SU-DHL-6 (cell line): ENCODE measurements around the gene PTPRN2.

Source experiments
- CTCF ChIP-seq: fragments of 200-600 bp; sonication (generic); IDR thresholded peaks from one replicate; pipeline ENCODE4 v1.5.1; 2017; ENCODE audit warnings: antibody characterized with exemption, mild to moderate bottlenecking, low read length, moderate library complexity; ENCODE audit not compliant: insufficient read depth, poor library complexity, severe bottlenecking
- EZH2phosphoT487 ChIP-seq: fragments of 200-600 bp; sonication (generic), shearing (Covaris generic); conservative IDR thresholded peaks from 2 replicates; pipeline ENCODE4 v1.6.1; 2018; ENCODE audit warnings: mild to moderate bottlenecking, antibody characterized with exemption, low read length, moderate library complexity, mixed read lengths

GRCh38 chr7:158453663-158454062 lies 134.0 kb downstream of the PTPRN2 start:
- TF ChIP-seq CTCF, result no peak
- TF ChIP-seq EZH2phosphoT487, result no peak
